ENCODE results near the gene NTRK3.

Gene NTRK3

GRCh38 chr15:87943626-87944025 lies 312.9 kb downstream of the NTRK3 start:
- Mint-ChIP-seq H3K4me1 (no peaks in the 10 kb centered on the region), H3K27ac (no peak overlapping the region), H3K9me3 (no peaks in the 10 kb centered on the region), H3K36me3 (no peaks in the 10 kb centered on the region), H3K4me3 (no peak overlapping the region), H3K27me3 (no peaks in the 10 kb centered on the region)
- no peak for DNase-seq
- ATAC-seq (replicated peaks), result no peak

- Mint-ChIP-seq H3K27me3 (no peaks in the 10 kb centered on the region), H3K9me3 (no peaks in the 10 kb centered on the region), H3K4me1 (no peaks in the 10 kb centered on the region), H3K36me3 (no peaks in the 10 kb centered on the region), H3K4me3 (no peak overlapping the region), H3K27ac (no peak overlapping the region)
- no peak for ATAC-seq (replicated peaks)
- DNase-seq, result no peak
Observed at GRCh38 chr15:87942316-87942715, 314.2 kb downstream of the NTRK3 start.

GRCh38 chr15:87941606-87942005 lies 314.9 kb downstream of the NTRK3 start:
- H3K9me3 Mint-ChIP-seq, result no peaks in the 10 kb centered on the region
- no peaks in the 10 kb centered on the region for H3K36me3 Mint-ChIP-seq
- no peak overlapping the region for H3K27ac Mint-ChIP-seq
- H3K27me3 Mint-ChIP-seq, result no peaks in the 10 kb centered on the region
- H3K4me1 Mint-ChIP-seq, result no peaks in the 10 kb centered on the region
- ATAC-seq (replicated peaks) (no peak), DNase-seq (no peak)
- no peak overlapping the region for H3K4me3 Mint-ChIP-seq

GRCh38 chr15:87940768-87941167 lies 315.8 kb downstream of the NTRK3 start:
- no peak for ATAC-seq (replicated peaks)
- Mint-ChIP-seq H3K4me3 (no peak overlapping the region), H3K36me3 (no peaks in the 10 kb centered on the region), H3K27me3 (no peaks in the 10 kb centered on the region), H3K27ac (no peak overlapping the region), H3K4me1 (no peaks in the 10 kb centered on the region), H3K9me3 (no peaks in the 10 kb centered on the region)
- no peak for DNase-seq

GRCh38 chr15:87939848-87940457 lies 316.6 kb downstream of the NTRK3 start:
- DNase-seq (no peak), ATAC-seq (replicated peaks) (no peak)
- Mint-ChIP-seq H3K36me3 (no peaks in the 10 kb centered on the region), H3K4me3 (no peak overlapping the region), H3K4me1 (no peaks in the 10 kb centered on the region), H3K9me3 (no peaks in the 10 kb centered on the region), H3K27me3 (no peaks in the 10 kb centered on the region), H3K27ac (no peak overlapping the region)

GRCh38 chr15:87938031-87938430 lies 318.5 kb downstream of the NTRK3 start:
- no peaks in the 10 kb centered on the region for H3K4me1 Mint-ChIP-seq
- no peaks in the 10 kb centered on the region for H3K36me3 Mint-ChIP-seq
- ATAC-seq (replicated peaks) (no peak), DNase-seq (no peak)
- H3K9me3 Mint-ChIP-seq, result no peaks in the 10 kb centered on the region
- H3K27me3 Mint-ChIP-seq, result no peaks in the 10 kb centered on the region
- H3K27ac Mint-ChIP-seq, result no peak overlapping the region
- H3K4me3 Mint-ChIP-seq, result no peak overlapping the region

GRCh38 chr15:87935583-87935982 lies 321.0 kb downstream of the NTRK3 start:
- H3K4me1 Mint-ChIP-seq, result no peaks in the 10 kb centered on the region
- no peak overlapping the region for H3K4me3 Mint-ChIP-seq
- no peak overlapping the region for H3K27ac Mint-ChIP-seq
- no peaks in the 10 kb centered on the region for H3K9me3 Mint-ChIP-seq
- ATAC-seq (replicated peaks) (no peak), DNase-seq (no peak)
- no peaks in the 10 kb centered on the region for H3K36me3 Mint-ChIP-seq
- no peaks in the 10 kb centered on the region for H3K27me3 Mint-ChIP-seq

- Mint-ChIP-seq H3K9me3 (no peaks in the 10 kb centered on the region), H3K36me3 (no peaks in the 10 kb centered on the region), H3K4me1 (no peaks in the 10 kb centered on the region), H3K27me3 (no peaks in the 10 kb centered on the region), H3K4me3 (no peak overlapping the region), H3K27ac (no peak overlapping the region)
- DNase-seq, result no peak
- no peak for ATAC-seq (replicated peaks)
Observed at GRCh38 chr15:87931584-87931983, 325.0 kb downstream of the NTRK3 start.

GRCh38 chr15:87930457-87930856 lies 326.1 kb downstream of the NTRK3 start:
- ATAC-seq (replicated peaks) (no peak), DNase-seq (no peak)
- Mint-ChIP-seq H3K27me3 (no peaks in the 10 kb centered on the region), H3K9me3 (no peaks in the 10 kb centered on the region), H3K27ac (no peak overlapping the region), H3K36me3 (no peaks in the 10 kb centered on the region), H3K4me3 (no peak overlapping the region), H3K4me1 (no peaks in the 10 kb centered on the region)

GRCh38 chr15:87929841-87930240 lies 326.7 kb downstream of the NTRK3 start:
- Mint-ChIP-seq H3K27me3 (no peaks in the 10 kb centered on the region), H3K27ac (no peak overlapping the region), H3K9me3 (no peaks in the 10 kb centered on the region)

GRCh38 chr15:87924433-87924832 lies 332.1 kb downstream of the NTRK3 start:
- DNase-seq (no peak), ATAC-seq (replicated peaks) (no peak)
- Mint-ChIP-seq H3K4me1 (no peaks in the 10 kb centered on the region), H3K27me3 (no peaks in the 10 kb centered on the region), H3K9me3 (peaks cover 1 to 2% of the 10 kb centered on the region in 2 donors), H3K4me3 (no peak overlapping the region), H3K27ac (no peak overlapping the region), H3K36me3 (no peaks in the 10 kb centered on the region)

More at GRCh38 chr15:87929841-87930240, 326.7 kb downstream of the NTRK3 start:
- no peaks in the 10 kb centered on the region for H3K4me1 Mint-ChIP-seq
- no peak for DNase-seq
- no peak overlapping the region for H3K4me3 Mint-ChIP-seq
- H3K36me3 Mint-ChIP-seq, result no peaks in the 10 kb centered on the region
- no peak for ATAC-seq (replicated peaks)

GRCh38 chr15:87919064-87919463 lies 337.5 kb downstream of the NTRK3 start:
- H3K4me1 Mint-ChIP-seq, result no peaks in the 10 kb centered on the region
- H3K27me3 Mint-ChIP-seq, result no peaks in the 10 kb centered on the region
- H3K27ac Mint-ChIP-seq, result no peak overlapping the region
- peaks cover 1 to 2% of the 10 kb centered on the region in 2 donors for H3K9me3 Mint-ChIP-seq
- H3K36me3 Mint-ChIP-seq, result no peaks in the 10 kb centered on the region
- ATAC-seq (replicated peaks), result no peak
- DNase-seq, result no peak
- H3K4me3 Mint-ChIP-seq, result no peak overlapping the region

GRCh38 chr15:87917480-87917879 lies 339.1 kb downstream of the NTRK3 start:
- Mint-ChIP-seq H3K9me3 (peaks cover 1 to 2% of the 10 kb centered on the region in 2 donors), H3K36me3 (no peaks in the 10 kb centered on the region), H3K4me3 (no peak overlapping the region), H3K27me3 (no peaks in the 10 kb centered on the region), H3K27ac (no peak overlapping the region), H3K4me1 (no peaks in the 10 kb centered on the region)
- ATAC-seq (replicated peaks) (no peak), DNase-seq (no peak)

GRCh38 chr15:87916208-87916607 lies 340.3 kb downstream of the NTRK3 start:
- ATAC-seq (replicated peaks) (no peak), DNase-seq (no peak)
- Mint-ChIP-seq H3K27ac (no peak overlapping the region), H3K36me3 (no peaks in the 10 kb centered on the region), H3K4me1 (no peaks in the 10 kb centered on the region), H3K4me3 (no peak overlapping the region), H3K27me3 (no peaks in the 10 kb centered on the region), H3K9me3 (peaks cover 1 to 2% of the 10 kb centered on the region in 2 donors)

- no peak for DNase-seq
- Mint-ChIP-seq H3K27me3 (no peaks in the 10 kb centered on the region), H3K27ac (no peak overlapping the region), H3K9me3 (peaks cover 1 to 4% of the 10 kb centered on the region in 2 donors), H3K36me3 (no peaks in the 10 kb centered on the region), H3K4me1 (no peaks in the 10 kb centered on the region), H3K4me3 (no peak overlapping the region)
- no peak for ATAC-seq (replicated peaks)
Observed at GRCh38 chr15:87910301-87910700, 346.2 kb downstream of the NTRK3 start.

Measured in stimulated activated naive B cell treated with anti-CD40 and anti-IgM and Interleukin-4, amounts not matched to agents 10 μg/mL and 1 μg/mL and 100 μg/mL, for 72 hours (primary cell).